Measurements from ENCODE around the gene MRI1. TPM values are rescaled to one million over a fixed set of nuclear protein-coding genes. Genes with fewer than 3 reads are reported as not detected.

The MRI1 gene
- total and polyA plus RNA-seq, 2 donors from 2014 or later: 18.8 to 46.5 TPM

DNA sequence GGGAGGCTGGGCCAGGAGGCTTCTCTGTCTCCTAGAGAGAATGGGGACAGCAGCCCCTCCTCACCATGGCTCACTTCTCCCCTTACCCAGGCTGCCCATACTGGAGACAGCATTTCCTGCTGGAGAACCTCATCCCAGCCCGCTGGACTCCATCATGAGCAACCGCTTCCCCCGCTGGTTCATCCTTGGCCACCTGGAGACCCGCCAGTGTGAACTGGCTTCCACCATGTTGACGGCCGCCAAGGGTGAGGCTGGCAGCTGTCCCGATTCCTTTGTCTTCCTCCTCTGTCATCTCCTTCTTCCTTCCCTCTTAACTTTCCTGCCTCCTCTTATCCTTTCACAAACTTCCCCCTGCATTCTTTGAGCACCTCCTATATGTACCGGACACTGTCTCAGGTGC is 58.9 kb downstream of the MRI1 start:
- no peaks in the 10 kb centered on the region for H3K9me3 ChIP-seq (ENCODE audit: control insufficient read depth in 2 of 3, insufficient read depth in 1 of 3, low read length in 3 of 3)
- intact Hi-C loops (cut with DNase I): no loop called here
- no peak for TF ChIP-seq CTCF (IDR thresholded peaks at IDR 0.05; ENCODE audit: borderline replicate concordance, extremely low read depth, insufficient read depth)
- H3K9ac ChIP-seq (ENCODE audit: low read length in 3 of 3): no peak overlapping the region
- peaks cover 0 to 9% (median 4%) of the 10 kb centered on the region in 3 donors for H3K36me3 ChIP-seq (ENCODE audit: control insufficient read depth in 2 of 3, insufficient read depth in 3 of 3, low read length in 3 of 3)
- no peak overlapping the region for H3K4me3 ChIP-seq (ENCODE audit: low read length in 3 of 3)
- no peak overlapping the region for H3K27ac ChIP-seq (ENCODE audit: low read depth in 2 of 2, low read length in 2 of 2)
- no peaks in the 10 kb centered on the region for H3K27me3 ChIP-seq (ENCODE audit: control insufficient read depth, insufficient read depth, low read length)
- FAIRE-seq: no peak
- no peaks in the 10 kb centered on the region for H3K4me1 ChIP-seq (ENCODE audit: control insufficient read depth in 2 of 3, insufficient read depth in 2 of 3, low read depth in 1 of 3, low read length in 3 of 3)
- DNase-seq: no peak

Other genes with a start within 250 kb of the MRI1 start
- gene C19orf53, start 9.9 kb downstream of the MRI1 start, total RNA-seq: 62.7 TPM
- 264 TPM for gene C19orf53, start 9.9 kb downstream of the MRI1 start, polyA plus RNA-seq (ENCODE audit: insufficient read depth, low read depth, low replicate concordance)
- gene ZSWIM4, start 30.9 kb downstream of the MRI1 start, total RNA-seq: 13.7 TPM
- 1.4 TPM for gene ZSWIM4, start 30.9 kb downstream of the MRI1 start, polyA plus RNA-seq (ENCODE audit: insufficient read depth, low read depth, low replicate concordance)
- 0.35 TPM for gene NANOS3, start 112.6 kb downstream of the MRI1 start, total RNA-seq
- gene NANOS3, start 112.6 kb downstream of the MRI1 start, polyA plus RNA-seq (ENCODE audit: insufficient read depth, low read depth, low replicate concordance): not detected
- gene BRME1, start 141.6 kb downstream of the MRI1 start, total RNA-seq: 1.8 TPM
- gene BRME1, start 141.6 kb downstream of the MRI1 start, polyA plus RNA-seq (ENCODE audit: insufficient read depth, low read depth, low replicate concordance): 1.5 TPM
- 36.9 TPM for gene CC2D1A, start 141.7 kb downstream of the MRI1 start, total RNA-seq
- gene CC2D1A, start 141.7 kb downstream of the MRI1 start, polyA plus RNA-seq (ENCODE audit: insufficient read depth, low read depth, low replicate concordance): 28.8 TPM
- 3.0 TPM for gene PODNL1, start 173.9 kb downstream of the MRI1 start, total RNA-seq
- gene PODNL1, start 173.9 kb downstream of the MRI1 start, polyA plus RNA-seq (ENCODE audit: insufficient read depth, low read depth, low replicate concordance): not detected
- gene DCAF15, start 188.0 kb downstream of the MRI1 start, total RNA-seq: 35.5 TPM
- 21.9 TPM for gene DCAF15, start 188.0 kb downstream of the MRI1 start, polyA plus RNA-seq (ENCODE audit: insufficient read depth, low read depth, low replicate concordance)
- gene RFX1, start 241.8 kb downstream of the MRI1 start, total RNA-seq: 17.9 TPM
- gene RFX1, start 241.8 kb downstream of the MRI1 start, polyA plus RNA-seq (ENCODE audit: insufficient read depth, low read depth, low replicate concordance): 5.2 TPM